HepG2 (cell line): ENCODE data around the gene TMC2. TPM values are rescaled to one million over a fixed set of nuclear protein-coding genes. Genes with fewer than 3 reads are reported as not detected.

Source experiments
- ATAC-seq: fragments of 200-7000 bp; cut with Tn5 transposase; 3 replicates; pipeline ENCODE4 v1.9.1; 2020; ENCODE audit warnings: mild to moderate bottlenecking, moderate library complexity
- BruUV-seq: library from RNA; stranded (reverse); fragments of 400-500 nt; replicated peaks from 2 replicates; lab custom pipeline; 2021; lab: Mats Ljungman, UMichigan
- CTCF ChIA-PET: fragments of 300-600 bp; formaldehyde crosslinking; extraction: SDS; loops from one replicate; lab custom pipeline; 2021; ENCODE audit warnings: low total read pairs, inconsistent platforms, low intra/inter-chr PET ratio; lab: Yijun Ruan, JAX
- POLR2A ChIA-PET: fragments of 350-600 bp; sonication (Branson Sonifier 250); formaldehyde crosslinking; loops from one replicate; lab custom pipeline; 2020; ENCODE audit warnings: antibody characterized with exemption, inconsistent platforms; lab: Yijun Ruan, JAX
- DNase-seq: peaks from one replicate; pipeline ENCODE4 v3.0.0-alpha.2; 2015; ENCODE audit warnings: low spot score
- FAIRE-seq: peaks from 3 replicates; lab custom pipeline; 2011; peaks lifted over from hg19 to GRCh38; lab: Jason Lieb, UNC
- H2AFZ ChIP-seq: one replicate; pipeline ENCODE4 v1.6.1; 2011; ENCODE audit warnings: low read length, inconsistent platforms
- H3K27ac ChIP-seq: fragments of 300-600 bp; 3 replicates; pipeline ENCODE4 v1.8.0; 2011; ENCODE audit warnings: mixed run types, mild to moderate bottlenecking, mixed read lengths, low read length, inconsistent platforms; ENCODE audit not compliant: insufficient read depth; ENCODE audit errors: extremely low read length
- H3K27me3 ChIP-seq, 2 experiments: fragments of 200-600 bp in 1 of 2; 2 replicates in 1 of 2; 3 replicates in 1 of 2; pipeline versions ENCODE4 v1.6.0 to v1.8.0; 2011; ENCODE audit warnings: low read length in 2 of 2, mild to moderate bottlenecking in 2 of 2, moderate library complexity in 2 of 2, inconsistent platforms in 1 of 2; ENCODE audit not compliant: insufficient read depth in 2 of 2, control insufficient read depth in 1 of 2
- H3K36me3 ChIP-seq, 2 experiments: fragments of 200-600 bp in 1 of 2; replicated peaks in 1 of 2; 2 replicates in 1 of 2; 3 replicates in 1 of 2; pipeline versions ENCODE4 v1.5.1 to v1.8.0; 2011; ENCODE audit warnings: low read length in 2 of 2, inconsistent platforms in 1 of 2; ENCODE audit not compliant: insufficient read depth in 2 of 2, control insufficient read depth in 1 of 2
- H3K4me1 ChIP-seq: 2 replicates; pipeline ENCODE4 v1.5.1; 2012; ENCODE audit warnings: low read length, inconsistent platforms; ENCODE audit not compliant: insufficient read depth
- H3K4me2 ChIP-seq: 2 replicates; pipeline ENCODE4 v1.6.0; 2011; ENCODE audit warnings: low read depth, low read length, inconsistent platforms
- H3K4me3 ChIP-seq, 3 experiments: fragments of 200-600 bp in 1 of 3; sonication (generic), shearing (Covaris generic) in 1 of 3; replicated peaks in 1 of 3; 2 replicates each; pipeline ENCODE4 v1.5.1; 2011 to 2016; ENCODE audit warnings: low read length in 3 of 3, inconsistent platforms in 2 of 3, low read depth in 2 of 3, mild to moderate bottlenecking in 2 of 3, control low read depth in 1 of 3, mixed read lengths in 1 of 3; ENCODE audit not compliant: insufficient read depth in 1 of 3
- H3K79me2 ChIP-seq: one replicate; pipeline ENCODE4 v1.6.1; 2011; ENCODE audit warnings: low read length, inconsistent platforms; ENCODE audit not compliant: insufficient read depth
- H3K9ac ChIP-seq: 2 replicates; pipeline ENCODE4 v1.6.0; 2011; ENCODE audit warnings: mild to moderate bottlenecking, low read depth, low read length, inconsistent platforms; ENCODE audit not compliant: insufficient read depth
- H3K9me3 ChIP-seq: 2 replicates; pipeline ENCODE4 v1.5.1; 2012; ENCODE audit warnings: mild to moderate bottlenecking, low read length
- H4K20me1 ChIP-seq: 2 replicates; pipeline ENCODE4 v1.6.0; 2011; ENCODE audit warnings: inconsistent platforms, mild to moderate bottlenecking, low read length, moderate library complexity; ENCODE audit not compliant: insufficient read depth
- CC2D1A ChIP-seq: sonication (generic); formaldehyde crosslinking; IDR thresholded peaks from 2 replicates; pipeline ENCODE4 v1.8.1; 2023; ENCODE audit warnings: mild to moderate bottlenecking, missing genetic modification reagents
- HMGA1 ChIP-seq: sonication (generic); formaldehyde crosslinking; conservative IDR thresholded peaks from 2 replicates; pipeline ENCODE4 v1.4.0; 2020; ENCODE audit warnings: missing genetic modification reagents
- KLF12 ChIP-seq: sonication (generic); formaldehyde crosslinking; IDR thresholded peaks from 2 replicates; pipeline ENCODE4 v1.4.0; 2020; ENCODE audit warnings: missing genetic modification reagents, borderline replicate concordance
- MEF2D ChIP-seq: sonication (generic); formaldehyde crosslinking; IDR thresholded peaks from 2 replicates; pipeline ENCODE4 v1.5.1; 2020; ENCODE audit warnings: mild to moderate bottlenecking, missing genetic modification reagents
- NCOR1 ChIP-seq: fragments of 200-600 bp; sonication (generic); IDR thresholded peaks from 2 replicates; pipeline ENCODE4 v1.7.0; 2017; ENCODE audit warnings: antibody characterized with exemption, low read length, borderline replicate concordance
- PAF1 ChIP-seq: IDR thresholded peaks from 2 replicates; pipeline ENCODE4 v1.6.1; 2016; ENCODE audit warnings: missing genetic modification reagents, missing compliant biosample characterization
- PITX1 ChIP-seq: sonication (generic); formaldehyde crosslinking; IDR thresholded peaks from 2 replicates; pipeline ENCODE4 v1.5.1; 2020; ENCODE audit warnings: mild to moderate bottlenecking, missing genetic modification reagents
- SIN3B ChIP-seq: fragments of 150-350 bp; IDR thresholded peaks from 2 replicates; pipeline ENCODE4 v1.6.1; 2014; ENCODE audit warnings: low read length
- SMARCC2 ChIP-seq: fragments of 450-650 bp; IDR thresholded peaks from 2 replicates; pipeline ENCODE4 v1.6.1; 2017; ENCODE audit warnings: antibody characterized with exemption, mild to moderate bottlenecking
- SMYD3 ChIP-seq: sonication (generic); formaldehyde crosslinking; IDR thresholded peaks from 2 replicates; pipeline ENCODE4 v1.8.1; 2023; ENCODE audit warnings: mild to moderate bottlenecking, missing genetic modification reagents
- SOX6 ChIP-seq, 2 experiments: fragments of 450-650 bp in 1 of 2; sonication (generic) in 1 of 2; formaldehyde crosslinking in 1 of 2; IDR thresholded peaks; 2 replicates each; pipeline versions ENCODE4 v1.4.0 to v1.6.1; 2017 to 2020; ENCODE audit warnings: antibody characterized with exemption in 1 of 2, mild to moderate bottlenecking in 1 of 2, missing genetic modification reagents in 1 of 2
- SPEN ChIP-seq: sonication (generic); formaldehyde crosslinking; IDR thresholded peaks from 2 replicates; pipeline ENCODE4 v1.5.1; 2020; ENCODE audit warnings: low read depth, mild to moderate bottlenecking, missing genetic modification reagents
- THAP11 ChIP-seq: IDR thresholded peaks from 2 replicates; pipeline ENCODE4 v1.6.1; 2016; ENCODE audit warnings: missing biosample characterization, missing genetic modification reagents
- TOPORS ChIP-seq: sonication (generic); formaldehyde crosslinking; IDR thresholded peaks from 2 replicates; pipeline ENCODE4 v1.8.0; 2023; ENCODE audit warnings: mild to moderate bottlenecking, missing genetic modification reagents
- TSC22D2 ChIP-seq: sonication (generic); formaldehyde crosslinking; IDR thresholded peaks from 2 replicates; pipeline ENCODE4 v1.5.1; 2020; ENCODE audit warnings: missing genetic modification reagents, mild to moderate bottlenecking, borderline replicate concordance
- ZFP36L1 ChIP-seq: sonication (generic); formaldehyde crosslinking; IDR thresholded peaks from 2 replicates; pipeline ENCODE4 v1.8.0; 2022; ENCODE audit warnings: mild to moderate bottlenecking, missing genetic modification reagents, moderate library complexity
- ZNF331 ChIP-seq: sonication (generic); formaldehyde crosslinking; IDR thresholded peaks from 2 replicates; pipeline ENCODE4 v1.4.0; 2020; ENCODE audit warnings: missing genetic modification reagents
- ZNF619 ChIP-seq: sonication (generic); formaldehyde crosslinking; IDR thresholded peaks from 2 replicates; pipeline ENCODE4 v1.4.0; 2020; ENCODE audit warnings: mild to moderate bottlenecking, missing genetic modification reagents
- WGBS: methylation state at CpG from one replicate; pipeline ENCODE4 v1.1.6; 2017; ENCODE audit warnings: low lambda C conversion rate; 5-methylcytosine and 5-hydroxymethylcytosine counted together
- in situ Hi-C: cut with HindIII; loops from 2 replicates; pipeline ENCODE4 v1.10.0; 2017; ENCODE audit warnings: low pct_unique_long_range_greater_than_20kb; ENCODE audit not compliant: extremely low pct_ligation_motif_present
- intact Hi-C: fragments of 100-400 bp; cut with micrococcal nuclease; formaldehyde crosslinking; loops from one replicate; pipeline ENCODE4 v1.10.0; 2022; ENCODE audit not compliant: unreplicated experiment
- polyA plus RNA-seq, 8 experiments: library from polyadenylated mRNA; depleted of rRNA in 3 of 8; stranded (reverse) in 7 of 8; unstranded in 1 of 8; fragments of >200 nt; fragmentation: Illumina TruSeq in 4 of 8; extraction: Trizol in 4 of 8; gene quantifications; 2 replicates each; pipeline versions ENCODE4 v1.2.1 to v1.2.3, GENCODE V29; 2011 to 2016; ENCODE audit warnings: low read depth in 4 of 8, missing spikeins in 1 of 8, mixed read lengths in 1 of 8; ENCODE audit not compliant: insufficient read depth in 1 of 8
- total RNA-seq, 5 experiments: library from RNA; depleted of rRNA; stranded (reverse); fragments of >200 nt; fragmentation: Illumina TruSeq; extraction: Trizol; gene quantifications; 2 replicates each; pipeline ENCODE4 v1.2.3, GENCODE V29; 2016; ENCODE audit warnings: low read depth in 1 of 5
- TF ChIP-seq, protein P1 (sequence below): sonication (generic); formaldehyde crosslinking; IDR thresholded peaks from 2 replicates; pipeline ENCODE4 v1.4.0; 2020; ENCODE audit warnings: mild to moderate bottlenecking, missing genetic modification reagents
- TF ChIP-seq, protein P2 (sequence below): sonication (generic); formaldehyde crosslinking; IDR thresholded peaks from 2 replicates; pipeline ENCODE4 v1.8.1; 2023; ENCODE audit warnings: mild to moderate bottlenecking, missing genetic modification reagents
- TF ChIP-seq, protein P3 (sequence below): IDR thresholded peaks from 2 replicates; pipeline ENCODE4 v1.6.1; 2016; ENCODE audit warnings: missing compliant biosample characterization, missing genetic modification reagents, borderline replicate concordance

Gene TMC2
- total and polyA plus RNA-seq, 2 of the 13 experiments (the other 11 are each of a cell fraction or from before 2014, with no cell fraction given) = not detected

DNA sequence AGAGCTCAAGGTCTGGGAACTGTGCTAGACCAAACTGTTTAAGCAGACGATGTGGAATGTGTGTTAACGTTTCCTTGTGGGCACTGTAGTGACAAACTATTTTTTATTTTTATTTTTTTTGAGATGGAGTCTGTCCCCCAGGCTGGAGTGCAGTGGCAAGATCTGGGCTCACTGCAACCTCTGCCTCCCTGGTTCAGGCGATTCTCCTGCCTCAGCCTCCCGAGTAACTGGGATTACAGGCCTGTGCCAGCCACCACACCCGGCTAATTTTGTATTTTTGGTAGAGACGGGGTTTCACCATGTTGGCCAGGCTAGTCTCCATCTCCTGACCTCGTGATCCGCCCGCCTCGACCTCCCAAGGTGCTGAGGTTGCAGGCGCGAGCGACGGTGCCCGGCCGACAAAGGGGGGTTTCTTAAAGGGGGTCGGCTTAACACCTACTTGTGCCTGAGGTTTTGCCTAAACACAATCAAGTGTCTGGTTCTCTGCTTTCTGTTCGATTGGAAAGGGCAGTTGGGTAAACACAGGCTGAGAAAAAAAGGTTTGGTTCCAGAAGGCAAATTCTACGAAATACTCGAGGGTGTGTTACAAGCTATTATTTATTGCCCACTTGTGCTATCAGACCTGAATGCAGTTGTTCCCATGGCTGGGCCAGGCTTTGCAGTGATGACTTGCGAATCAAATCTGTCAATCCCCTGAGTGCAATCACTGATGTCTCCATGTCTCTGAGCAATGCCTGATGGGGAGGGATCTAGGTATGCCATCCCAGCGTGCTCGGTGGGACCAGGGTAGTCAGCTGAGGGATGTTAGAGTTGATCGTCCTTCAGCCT is 117.4 kb downstream of the TMC2 start:
- Histone ChIP-seq H3K4me3 (peak overlapping the region; percentile 60 to 97 (median 83)), H3K79me2 (peaks cover 46% of the 10 kb centered on the region), H3K9ac (peak overlapping the region; percentile 88), H3K9me3 (no peaks in the 10 kb centered on the region), H2AFZ (no peak overlapping the region), H4K20me1 (peaks cover 52% of the 10 kb centered on the region), H3K4me2 (peak overlapping the region; percentile 100), H3K36me3 (peaks cover 34 to 51% of the 10 kb centered on the region in 2 experiments), H3K27me3 (no peaks in the 10 kb centered on the region; a peak in 1 of 5 replicates), H3K4me1 (peaks cover 43% of the 10 kb centered on the region), H3K27ac (peak overlapping the region; percentile 90)
- FAIRE-seq = no peak
- WGBS = 15% methylated on average over 24 of the region's 24 CpGs
- ChIA-PET CTCF (no interaction called here), POLR2A (interaction anchor here (0.7 to 7.0 kb wide), 11 partner anchors 11 to 392 kb away, joined by 3 to 151 read pairs (median 7); partner anchors contain the start of genes IDH3B, MRPS26, SNRPB and ZNF343)
- intact Hi-C loops (loop anchor here (5.0 kb wide), 2 partner anchors 141 to 186 kb away; no protein-coding TSS in a partner anchor), in situ Hi-C loops (no loop called here)
- no peak for ATAC-seq
- DNase-seq = no peak
- no TSS peak for BruUV-seq
- TF ChIP-seq SIN3B = no peak
- TF ChIP-seq TSC22D2 (CRISPR knock-in tag) = no peak
- no peak for TF ChIP-seq NCOR1
- no peak for TF ChIP-seq THAP11 (CRISPR knock-in tag)
- TF ChIP-seq ZFP36L1 (CRISPR knock-in tag) = no peak
- TF ChIP-seq HMGA1 (CRISPR knock-in tag) = no peak
- 0 out of 2 replicates have a peak, but pooled peaks have one; percentile 18 for TF ChIP-seq ZNF331 (CRISPR knock-in tag)
- 0 out of 2 replicates have a peak, but pooled peaks have one; percentile 93 for TF ChIP-seq CC2D1A (CRISPR knock-in tag)
- TF ChIP-seq, protein P1, sequence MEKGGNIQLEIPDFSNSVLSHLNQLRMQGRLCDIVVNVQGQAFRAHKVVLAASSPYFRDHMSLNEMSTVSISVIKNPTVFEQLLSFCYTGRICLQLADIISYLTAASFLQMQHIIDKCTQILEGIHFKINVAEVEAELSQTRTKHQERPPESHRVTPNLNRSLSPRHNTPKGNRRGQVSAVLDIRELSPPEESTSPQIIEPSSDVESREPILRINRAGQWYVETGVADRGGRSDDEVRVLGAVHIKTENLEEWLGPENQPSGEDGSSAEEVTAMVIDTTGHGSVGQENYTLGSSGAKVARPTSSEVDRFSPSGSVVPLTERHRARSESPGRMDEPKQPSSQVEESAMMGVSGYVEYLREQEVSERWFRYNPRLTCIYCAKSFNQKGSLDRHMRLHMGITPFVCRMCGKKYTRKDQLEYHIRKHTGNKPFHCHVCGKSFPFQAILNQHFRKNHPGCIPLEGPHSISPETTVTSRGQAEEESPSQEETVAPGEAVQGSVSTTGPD (CRISPR knock-in tag) = no peak
- no peak for TF ChIP-seq SPEN
- no peak for TF ChIP-seq SOX6 (IDR thresholded peaks at IDR 0.05)
- TF ChIP-seq SOX6 (CRISPR knock-in tag; IDR thresholded peaks at IDR 0.05) = peak; percentile 16; the same call in 1 of the 2 replicates
- TF ChIP-seq, protein P2, sequence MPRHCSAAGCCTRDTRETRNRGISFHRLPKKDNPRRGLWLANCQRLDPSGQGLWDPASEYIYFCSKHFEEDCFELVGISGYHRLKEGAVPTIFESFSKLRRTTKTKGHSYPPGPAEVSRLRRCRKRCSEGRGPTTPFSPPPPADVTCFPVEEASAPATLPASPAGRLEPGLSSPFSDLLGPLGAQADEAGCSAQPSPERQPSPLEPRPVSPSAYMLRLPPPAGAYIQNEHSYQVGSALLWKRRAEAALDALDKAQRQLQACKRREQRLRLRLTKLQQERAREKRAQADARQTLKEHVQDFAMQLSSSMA (CRISPR knock-in tag) = peak; percentile 36; the same call in 1 of the 2 replicates
- no peak for TF ChIP-seq SMARCC2
- TF ChIP-seq TOPORS = 0 out of 2 replicates have a peak, but pooled peaks have one; percentile 11
- TF ChIP-seq ZNF619 (CRISPR knock-in tag) = 0 out of 2 replicates have a peak, but pooled peaks have one; percentile 7
- 0 out of 2 replicates have a peak, but pooled peaks have one; percentile 20 for TF ChIP-seq PITX1 (CRISPR knock-in tag)
- TF ChIP-seq KLF12 (CRISPR knock-in tag) = no peak
- TF ChIP-seq SMYD3 (CRISPR knock-in tag) = no peak
- TF ChIP-seq PAF1 (CRISPR knock-in tag) = peak; percentile 65
- TF ChIP-seq MEF2D = 0 out of 2 replicates have a peak, but pooled peaks have one; percentile 54
- TF ChIP-seq, protein P3, sequence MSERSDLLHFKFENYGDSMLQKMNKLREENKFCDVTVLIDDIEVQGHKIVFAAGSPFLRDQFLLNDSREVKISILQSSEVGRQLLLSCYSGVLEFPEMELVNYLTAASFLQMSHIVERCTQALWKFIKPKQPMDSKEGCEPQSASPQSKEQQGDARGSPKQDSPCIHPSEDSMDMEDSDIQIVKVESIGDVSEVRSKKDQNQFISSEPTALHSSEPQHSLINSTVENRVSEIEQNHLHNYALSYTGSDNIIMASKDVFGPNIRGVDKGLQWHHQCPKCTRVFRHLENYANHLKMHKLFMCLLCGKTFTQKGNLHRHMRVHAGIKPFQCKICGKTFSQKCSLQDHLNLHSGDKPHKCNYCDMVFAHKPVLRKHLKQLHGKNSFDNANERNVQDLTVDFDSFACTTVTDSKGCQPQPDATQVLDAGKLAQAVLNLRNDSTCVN (CRISPR knock-in tag) = 0 out of 2 replicates have a peak, but pooled peaks have one; percentile 21
